SK-N-MC (cell line): Measurements from ENCODE around the gene TFPT.

Source experiments
- DNase-seq: peaks from one replicate; pipeline ENCODE4 v3.0.0-alpha.2; 2011; ENCODE audit warnings: low read depth, low spot score
- H3K27ac ChIP-seq: fragments of 200-600 bp; sonication (generic); 2 replicates; pipeline ENCODE4 v1.5.1; 2016; ENCODE audit warnings: mixed run types
- H3K36me3 ChIP-seq: fragments of 200-600 bp; sonication (generic); 2 replicates; pipeline ENCODE4 v1.6.1; 2017; ENCODE audit warnings: antibody characterized with exemption, low read length, mixed read lengths; ENCODE audit not compliant: insufficient read depth
- H3K4me3 ChIP-seq: fragments of 200-600 bp; sonication (generic); 2 replicates; pipeline ENCODE4 v1.5.1; 2016
- H3K9ac ChIP-seq: fragments of 200-600 bp; sonication (generic); 2 replicates; pipeline ENCODE4 v1.8.0; 2017; ENCODE audit warnings: mixed run types, mixed read lengths; ENCODE audit not compliant: insufficient read length
- H3K9me3 ChIP-seq: fragments of 200-600 bp; sonication (generic); 2 replicates; pipeline ENCODE4 v1.6.1; 2017; ENCODE audit warnings: low read depth, mild to moderate bottlenecking, antibody characterized with exemption, low read length, moderate library complexity, mixed read lengths
- EZH2 ChIP-seq: fragments of 200-600 bp; sonication (generic); IDR thresholded peaks from one replicate; pipeline ENCODE4 v1.6.1; 2017; ENCODE audit warnings: antibody characterized with exemption
- FOXP2 ChIP-seq: optimal IDR thresholded peaks from 2 replicates; pipeline ENCODE3; 2011; ENCODE audit warnings: mild to moderate bottlenecking, moderate library complexity; ENCODE audit not compliant: insufficient read depth; ENCODE audit errors: extremely low read length, control extremely low read depth
- POLR2AphosphoS5 ChIP-seq: IDR thresholded peaks from 2 replicates; pipeline ENCODE4 v1.6.1; 2012; ENCODE audit warnings: mild to moderate bottlenecking, low read depth, low read length, borderline replicate concordance

The TFPT gene

GRCh38 chr19:54062643-54063042, 52.8 kb downstream of the TFPT start:
- Histone ChIP-seq H3K27ac (no peak overlapping the region), H3K9me3 (no peaks in the 10 kb centered on the region), H3K9ac (no peak overlapping the region), H3K36me3 (no peaks in the 10 kb centered on the region), H3K4me3 (no peak overlapping the region)
- TF ChIP-seq EZH2 (no peak), POLR2AphosphoS5 (no peak), FOXP2 (no peak)
- no peak for DNase-seq
